SK-N-SH (cell line): ENCODE data around the gene C19orf44. TPM values are rescaled to one million over a fixed set of nuclear protein-coding genes. Genes with fewer than 3 reads are reported as not detected.
A peak's percentile ranks its signal among the peaks of the same experiment; 100 is the strongest.

Experiments
- CTCF ChIA-PET: fragments of 300-600, 350-600 bp; formaldehyde crosslinking; extraction: SDS; loops from one replicate; lab custom pipeline; 2021; lab: Yijun Ruan, JAX
- POLR2A ChIA-PET: fragments of 350-600 bp; sonication (Branson Sonifier 250); formaldehyde crosslinking; extraction: SDS; loops from one replicate; lab custom pipeline; 2020; ENCODE audit warnings: antibody characterized with exemption, inconsistent platforms; lab: Yijun Ruan, JAX
- DNase-seq: peaks from one replicate; pipeline ENCODE4 v3.0.0; 2012
- H2AFZ ChIP-seq: fragments of 200-600 bp; sonication (generic); 2 replicates; pipeline ENCODE4 v1.8.1; 2016; ENCODE audit warnings: antibody characterized with exemption, mild to moderate bottlenecking, low read depth
- H3F3A ChIP-seq: fragments of 200-600 bp; sonication (generic); replicated peaks from 2 replicates; pipeline ENCODE3; 2016; ENCODE audit warnings: antibody characterized with exemption, mild to moderate bottlenecking; ENCODE audit not compliant: insufficient read depth
- H3K27ac ChIP-seq, 2 experiments: fragments of 200-500 bp in 1 of 2; fragments of 200-600 bp in 1 of 2; sonication (Bioruptor generic) in 1 of 2; sonication (generic), shearing (Covaris generic) in 1 of 2; 2 replicates each; pipeline versions ENCODE4 v1.5.1 to v1.6.1; 2014 to 2016; ENCODE audit warnings: low read depth in 2 of 2, inconsistent platforms in 1 of 2, low read length in 1 of 2, mild to moderate bottlenecking in 1 of 2, mixed read lengths in 1 of 2
- H3K27me3 ChIP-seq: fragments of 200-600 bp; sonication (generic), shearing (Covaris generic); 2 replicates; pipeline ENCODE4 v1.6.1; 2016; ENCODE audit warnings: mixed run types; ENCODE audit not compliant: insufficient read depth
- H3K36me3 ChIP-seq, 2 experiments: fragments of 200-500 bp in 1 of 2; fragments of 200-600 bp in 1 of 2; sonication (Bioruptor generic) in 1 of 2; sonication (generic) in 1 of 2; replicated peaks in 1 of 2; 2 replicates each; pipeline versions ENCODE3 to v1.5.1; 2014 to 2016; ENCODE audit warnings: low read length in 1 of 2, mild to moderate bottlenecking in 1 of 2; ENCODE audit not compliant: insufficient read depth in 2 of 2, control insufficient read depth in 1 of 2
- H3K4me1 ChIP-seq, 2 experiments: fragments of 200-500 bp in 1 of 2; fragments of 200-600 bp in 1 of 2; sonication (Bioruptor generic) in 1 of 2; sonication (generic), shearing (Covaris generic) in 1 of 2; 2 replicates each; pipeline versions ENCODE4 v1.5.1 to v1.6.1; 2014 to 2016; ENCODE audit warnings: low read depth in 1 of 2, low read length in 1 of 2, mixed run types in 1 of 2; ENCODE audit not compliant: insufficient read depth in 2 of 2, control insufficient read depth in 1 of 2
- H3K4me2 ChIP-seq: fragments of 200-600 bp; sonication (generic), shearing (Covaris generic); 2 replicates; pipeline ENCODE4 v1.6.1; 2017; ENCODE audit warnings: mixed run types
- H3K4me3 ChIP-seq, 2 experiments: fragments of 200-500 bp in 1 of 2; fragments of 200-600 bp in 1 of 2; sonication (Bioruptor generic) in 1 of 2; sonication (generic), shearing (Covaris generic) in 1 of 2; 2 replicates each; pipeline versions ENCODE4 v1.5.1 to v1.8.1; 2014 to 2016; ENCODE audit warnings: low read depth in 2 of 2, inconsistent platforms in 1 of 2, low read length in 1 of 2, mild to moderate bottlenecking in 1 of 2, mixed read lengths in 1 of 2, moderate library complexity in 1 of 2
- H3K79me2 ChIP-seq: fragments of 200-600 bp; sonication (generic); 2 replicates; pipeline ENCODE4 v1.8.1; 2017; ENCODE audit warnings: mild to moderate bottlenecking; ENCODE audit not compliant: insufficient read depth
- H3K9ac ChIP-seq: fragments of 200-600 bp; sonication (generic); 2 replicates; pipeline ENCODE4 v1.6.1; 2017; ENCODE audit warnings: mixed run types
- H3K9me2 ChIP-seq: fragments of 200-600 bp; sonication (generic); 2 replicates; pipeline ENCODE4 v1.6.1; 2017; ENCODE audit warnings: mixed run types
- H3K9me3 ChIP-seq: fragments of 200-600 bp; sonication (generic); 2 replicates; pipeline ENCODE4 v1.6.1; 2017; ENCODE audit warnings: mixed run types, mild to moderate bottlenecking, moderate library complexity
- H4K20me1 ChIP-seq: fragments of 200-600 bp; sonication (generic); 2 replicates; pipeline ENCODE4 v1.6.1; 2017; ENCODE audit warnings: mild to moderate bottlenecking, mixed run types; ENCODE audit not compliant: insufficient read depth
- EP300 ChIP-seq, 2 experiments: IDR thresholded peaks; 2 replicates each; pipeline versions ENCODE4 v1.4.0 to v1.6.1; 2012; ENCODE audit warnings: borderline replicate concordance in 1 of 2, low read depth in 1 of 2, low read length in 1 of 2
- FOXJ3 ChIP-seq: sonication (generic); formaldehyde crosslinking; IDR thresholded peaks from 2 replicates; pipeline ENCODE4 v1.5.1; 2020; ENCODE audit warnings: mild to moderate bottlenecking, missing genetic modification reagents
- NRF1 ChIP-seq: IDR thresholded peaks from 2 replicates; pipeline ENCODE4 v1.6.1; 2012; ENCODE audit warnings: low read depth, mild to moderate bottlenecking, low read length
- RCOR1 ChIP-seq: fragments of 150-350 bp; IDR thresholded peaks from 2 replicates; pipeline ENCODE4 v1.6.1; 2017; ENCODE audit warnings: antibody characterized with exemption, low read length
- RXRA ChIP-seq: IDR thresholded peaks from 2 replicates; pipeline ENCODE4 v1.4.0; 2012; ENCODE audit warnings: low read depth, mild to moderate bottlenecking, borderline replicate concordance
- TCF12 ChIP-seq: IDR thresholded peaks from 2 replicates; pipeline ENCODE4 v1.4.0; 2012
- WGBS: methylation state at CpG from one replicate; pipeline ENCODE4 v1.1.6; 2017; ENCODE audit warnings: low lambda C conversion rate; 5-methylcytosine and 5-hydroxymethylcytosine counted together
- polyA plus RNA-seq, 3 experiments: library from polyadenylated mRNA; depleted of rRNA; stranded (reverse); fragments of >200 nt; gene quantifications; 2 replicates each; pipeline ENCODE4 v1.2.3, GENCODE V29; 2012
- TF ChIP-seq, protein P1 (sequence below): fragments of 200-600 bp; sonication (generic); IDR thresholded peaks from 2 replicates; pipeline ENCODE4 v1.6.1; 2017; ENCODE audit warnings: antibody characterized with exemption, mild to moderate bottlenecking, moderate library complexity
- TF ChIP-seq, protein P2 (sequence below): fragments of 150-350 bp; IDR thresholded peaks from 2 replicates; pipeline ENCODE4 v1.6.1; 2017; ENCODE audit warnings: antibody characterized with exemption, low read length, low read depth, borderline replicate concordance

The C19orf44 gene
- polyA plus RNA-seq, 1 of the 3 experiments (the other 2 are of a cell fraction), result 6.0 TPM

DNA sequence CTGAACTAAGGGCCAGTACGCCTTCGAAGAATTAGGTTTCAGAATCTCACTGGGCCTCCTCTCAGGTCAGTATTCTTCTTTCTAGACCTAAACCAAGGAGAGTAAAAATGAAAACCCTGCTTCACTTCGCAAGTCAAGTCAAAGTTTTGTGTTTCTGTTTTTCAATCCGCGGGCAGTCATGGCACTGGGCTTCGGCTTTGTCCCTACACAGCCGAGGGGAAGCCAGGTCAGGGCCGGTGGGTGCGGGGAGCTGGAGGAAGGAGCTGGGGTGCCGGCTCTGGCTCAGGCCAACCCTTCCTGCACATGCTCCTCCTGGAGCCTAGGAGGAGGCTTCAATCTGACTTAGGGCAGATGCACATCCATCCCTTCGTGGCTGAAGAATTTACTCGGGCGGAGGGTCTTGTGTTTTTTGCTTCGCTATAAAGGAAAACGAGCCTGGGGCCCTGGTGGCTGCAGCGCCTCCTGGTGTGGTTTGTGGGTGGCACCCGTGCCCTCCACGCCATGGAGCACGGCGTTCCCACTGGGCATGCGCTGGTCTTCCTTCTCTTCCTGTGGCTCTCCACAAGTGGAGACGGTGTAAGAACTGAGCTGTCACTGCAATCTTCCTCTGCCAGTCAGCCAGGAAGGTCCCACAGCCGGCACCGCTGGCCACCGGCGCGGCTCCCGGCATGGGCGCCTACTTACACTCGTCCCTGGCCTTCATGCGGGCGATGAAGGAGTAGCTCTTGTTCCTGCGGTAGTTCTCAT lies 22.5 kb downstream of the C19orf44 start:
- H3K36me3 ChIP-seq, result peaks cover 26 to 71% of the 10 kb centered on the region in 2 experiments
- no peaks in the 10 kb centered on the region for H3K9me2 ChIP-seq
- peaks cover 6% of the 10 kb centered on the region for H3F3A ChIP-seq
- no peak overlapping the region for H3K9ac ChIP-seq
- H3K4me3 ChIP-seq, result no peak overlapping the region
- H3K27ac ChIP-seq, result no peak overlapping the region
- H3K27me3 ChIP-seq, result no peaks in the 10 kb centered on the region
- H3K4me1 ChIP-seq, result no peaks in the 10 kb centered on the region
- H3K79me2 ChIP-seq, result no peaks in the 10 kb centered on the region
- H3K9me3 ChIP-seq, result no peaks in the 10 kb centered on the region
- H3K4me2 ChIP-seq, result no peak overlapping the region
- CTCF ChIA-PET, result interaction anchor here (2.1 kb wide), 1 partner anchor 77 kb away, joined by 6 read pairs; no protein-coding TSS in a partner anchor
- TF ChIP-seq FOXJ3 (CRISPR knock-in tag) (no peak), NRF1 (no peak), RCOR1 (no peak)
- TF ChIP-seq, protein P1, sequence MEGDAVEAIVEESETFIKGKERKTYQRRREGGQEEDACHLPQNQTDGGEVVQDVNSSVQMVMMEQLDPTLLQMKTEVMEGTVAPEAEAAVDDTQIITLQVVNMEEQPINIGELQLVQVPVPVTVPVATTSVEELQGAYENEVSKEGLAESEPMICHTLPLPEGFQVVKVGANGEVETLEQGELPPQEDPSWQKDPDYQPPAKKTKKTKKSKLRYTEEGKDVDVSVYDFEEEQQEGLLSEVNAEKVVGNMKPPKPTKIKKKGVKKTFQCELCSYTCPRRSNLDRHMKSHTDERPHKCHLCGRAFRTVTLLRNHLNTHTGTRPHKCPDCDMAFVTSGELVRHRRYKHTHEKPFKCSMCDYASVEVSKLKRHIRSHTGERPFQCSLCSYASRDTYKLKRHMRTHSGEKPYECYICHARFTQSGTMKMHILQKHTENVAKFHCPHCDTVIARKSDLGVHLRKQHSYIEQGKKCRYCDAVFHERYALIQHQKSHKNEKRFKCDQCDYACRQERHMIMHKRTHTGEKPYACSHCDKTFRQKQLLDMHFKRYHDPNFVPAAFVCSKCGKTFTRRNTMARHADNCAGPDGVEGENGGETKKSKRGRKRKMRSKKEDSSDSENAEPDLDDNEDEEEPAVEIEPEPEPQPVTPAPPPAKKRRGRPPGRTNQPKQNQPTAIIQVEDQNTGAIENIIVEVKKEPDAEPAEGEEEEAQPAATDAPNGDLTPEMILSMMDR, result 0 out of 2 replicates have a peak, but pooled peaks have one; percentile 20
- no peak overlapping the region for H2AFZ ChIP-seq
- 96% methylated on average over 29 of the region's 33 CpGs for WGBS
- peak; percentile 61 for DNase-seq
- H4K20me1 ChIP-seq, result 0 out of 2 replicates have a peak, but pooled peaks cover 8% of the 10 kb centered on the region
- POLR2A ChIA-PET, result interaction anchor here (0.6 to 1.8 kb wide), 2 partner anchors 17 to 35 kb away, joined by 3 to 5 read pairs; no protein-coding TSS in a partner anchor

DNA sequence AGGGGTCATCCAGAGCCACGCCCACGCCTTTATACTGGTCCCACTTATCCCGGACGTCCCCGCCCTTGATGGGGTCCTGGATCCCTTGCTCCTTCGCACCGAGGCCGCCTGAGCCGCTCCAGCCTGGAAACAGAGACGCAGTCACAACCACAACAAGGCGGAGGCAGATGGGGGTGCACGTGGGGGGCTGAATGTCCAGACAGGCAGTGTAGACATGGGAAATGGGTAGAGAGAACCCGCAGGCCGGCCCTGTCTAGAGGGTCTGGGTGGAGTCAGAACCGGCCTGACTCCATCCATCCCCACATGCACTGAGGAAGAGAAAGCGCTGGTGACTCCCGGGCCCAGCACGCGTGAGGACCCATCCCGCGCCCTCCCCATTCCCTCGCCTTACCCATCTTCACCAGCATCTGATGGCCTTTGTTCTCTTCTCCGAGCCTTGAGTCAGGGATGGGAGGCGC lies 23.1 kb downstream of the C19orf44 start:
- H3K9ac ChIP-seq, result no peak overlapping the region
- no peak overlapping the region for H3K4me2 ChIP-seq
- no peaks in the 10 kb centered on the region for H3K79me2 ChIP-seq
- WGBS, result 95% methylated on average over 24 of the region's 24 CpGs
- TF ChIP-seq TCF12 (no peak), EP300 (IDR thresholded peaks at IDR 0.05; ENCODE audit: borderline replicate concordance in 1 of 2, low read depth in 1 of 2, low read length in 1 of 2) (no peak), RXRA (no peak)
- TF ChIP-seq, protein P2, sequence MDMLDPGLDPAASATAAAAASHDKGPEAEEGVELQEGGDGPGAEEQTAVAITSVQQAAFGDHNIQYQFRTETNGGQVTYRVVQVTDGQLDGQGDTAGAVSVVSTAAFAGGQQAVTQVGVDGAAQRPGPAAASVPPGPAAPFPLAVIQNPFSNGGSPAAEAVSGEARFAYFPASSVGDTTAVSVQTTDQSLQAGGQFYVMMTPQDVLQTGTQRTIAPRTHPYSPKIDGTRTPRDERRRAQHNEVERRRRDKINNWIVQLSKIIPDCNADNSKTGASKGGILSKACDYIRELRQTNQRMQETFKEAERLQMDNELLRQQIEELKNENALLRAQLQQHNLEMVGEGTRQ, result no peak
- TF ChIP-seq, all 33 proteins: peak for 0
- Histone ChIP-seq H3K9me3 (no peaks in the 10 kb centered on the region), H3K27ac (no peak overlapping the region), H3K36me3 (peaks cover 26 to 71% of the 10 kb centered on the region in 2 experiments), H3F3A (peaks cover 6% of the 10 kb centered on the region), H3K4me3 (no peak overlapping the region), H4K20me1 (0 out of 2 replicates have a peak, but pooled peaks cover 8% of the 10 kb centered on the region), H3K27me3 (no peaks in the 10 kb centered on the region), H3K9me2 (no peaks in the 10 kb centered on the region), H3K4me1 (no peaks in the 10 kb centered on the region), H2AFZ (no peak overlapping the region)
- peak; percentile 44 for DNase-seq
- ChIA-PET POLR2A (no interaction called here), CTCF (interaction anchor here (2.1 kb wide), 1 partner anchor 78 kb away, joined by 6 read pairs; no protein-coding TSS in a partner anchor)
